ENCODE measurements around the gene RTN4. TPM values are rescaled to one million over a fixed set of nuclear protein-coding genes. Genes with fewer than 3 reads are reported as not detected.

Gene RTN4
- total RNA-seq, 4 donors from 2014 or later: 183 to 259 (median 244) TPM

DNA sequence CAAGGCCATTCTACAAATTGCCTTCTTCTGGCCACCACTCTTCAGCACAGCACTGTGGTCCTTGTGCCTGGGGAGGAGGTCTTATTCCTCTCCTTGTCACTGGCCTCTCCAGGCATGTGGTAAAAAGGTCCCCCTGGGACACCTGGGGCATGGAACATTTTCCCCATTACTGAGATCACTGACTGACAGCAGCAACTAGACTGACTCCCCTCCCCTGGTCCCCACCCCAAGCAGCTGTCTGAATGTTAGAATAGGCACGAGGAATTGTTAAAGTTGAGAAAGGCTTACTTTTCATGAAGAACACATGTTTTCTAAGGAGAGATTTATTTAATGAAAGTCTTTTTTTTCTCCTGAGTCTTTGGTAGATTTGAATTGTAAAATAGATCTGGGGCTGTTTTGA is 39.5 kb upstream of the RTN4 start:
- H3K27ac ChIP-seq: no peak overlapping the region
- ATAC-seq (no peak), DNase-seq (no peak)
- TF ChIP-seq, protein P1, sequence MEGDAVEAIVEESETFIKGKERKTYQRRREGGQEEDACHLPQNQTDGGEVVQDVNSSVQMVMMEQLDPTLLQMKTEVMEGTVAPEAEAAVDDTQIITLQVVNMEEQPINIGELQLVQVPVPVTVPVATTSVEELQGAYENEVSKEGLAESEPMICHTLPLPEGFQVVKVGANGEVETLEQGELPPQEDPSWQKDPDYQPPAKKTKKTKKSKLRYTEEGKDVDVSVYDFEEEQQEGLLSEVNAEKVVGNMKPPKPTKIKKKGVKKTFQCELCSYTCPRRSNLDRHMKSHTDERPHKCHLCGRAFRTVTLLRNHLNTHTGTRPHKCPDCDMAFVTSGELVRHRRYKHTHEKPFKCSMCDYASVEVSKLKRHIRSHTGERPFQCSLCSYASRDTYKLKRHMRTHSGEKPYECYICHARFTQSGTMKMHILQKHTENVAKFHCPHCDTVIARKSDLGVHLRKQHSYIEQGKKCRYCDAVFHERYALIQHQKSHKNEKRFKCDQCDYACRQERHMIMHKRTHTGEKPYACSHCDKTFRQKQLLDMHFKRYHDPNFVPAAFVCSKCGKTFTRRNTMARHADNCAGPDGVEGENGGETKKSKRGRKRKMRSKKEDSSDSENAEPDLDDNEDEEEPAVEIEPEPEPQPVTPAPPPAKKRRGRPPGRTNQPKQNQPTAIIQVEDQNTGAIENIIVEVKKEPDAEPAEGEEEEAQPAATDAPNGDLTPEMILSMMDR (IDR thresholded peaks at IDR 0.05 in 4 of 5, conservative IDR thresholded peaks at IDR 0.05 in 1 of 5): no peak
- no peak for TF ChIP-seq POLR2A (IDR thresholded peaks at IDR 0.05)
- intact Hi-C loops (cut with DNase I; ENCODE audit: low total_unique reads) (no loop called here), in situ Hi-C loops (cut with MboI; ENCODE audit: low sequenced_read_pairs in 4 of 4) (no loop called here)
- no peaks in the 10 kb centered on the region for H3K36me3 ChIP-seq
- no peaks in the 10 kb centered on the region for H3K27me3 ChIP-seq
- no peaks in the 10 kb centered on the region for H3K4me1 ChIP-seq
- H3K9me3 ChIP-seq: no peaks in the 10 kb centered on the region
- no peak overlapping the region for H3K4me3 ChIP-seq

DNA sequence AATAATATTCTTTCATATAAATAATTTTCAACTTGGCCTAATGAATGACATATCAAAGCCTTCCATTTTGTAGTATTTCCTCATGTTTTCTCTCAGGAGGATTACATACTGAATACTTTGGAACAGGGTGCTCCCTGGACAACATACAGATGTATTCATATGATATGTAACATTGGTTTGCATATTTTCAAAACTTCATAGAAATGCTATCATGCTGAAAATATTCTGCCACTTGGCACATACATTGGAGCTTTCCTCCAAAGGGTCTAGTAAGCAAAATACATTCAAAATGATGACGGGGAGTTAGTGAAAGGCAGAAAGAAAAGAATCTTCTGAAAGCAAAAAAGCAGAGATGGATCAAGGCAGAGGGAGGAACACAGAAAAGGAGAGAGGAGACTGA is 38.1 kb upstream of the RTN4 start:
- Histone ChIP-seq H3K27ac (no peak overlapping the region), H3K4me1 (no peaks in the 10 kb centered on the region), H3K4me3 (no peak overlapping the region), H3K36me3 (no peaks in the 10 kb centered on the region), H3K9me3 (no peaks in the 10 kb centered on the region), H3K27me3 (no peaks in the 10 kb centered on the region)
- intact Hi-C loops (cut with DNase I; ENCODE audit: low total_unique reads): no loop called here
- in situ Hi-C loops (cut with MboI; ENCODE audit: low sequenced_read_pairs in 4 of 4): no loop called here
- no peak for TF ChIP-seq POLR2A (IDR thresholded peaks at IDR 0.05)
- TF ChIP-seq, protein P1 (IDR thresholded peaks at IDR 0.05 in 4 of 5, conservative IDR thresholded peaks at IDR 0.05 in 1 of 5): no peak
- DNase-seq: no peak
- ATAC-seq: no peak

DNA sequence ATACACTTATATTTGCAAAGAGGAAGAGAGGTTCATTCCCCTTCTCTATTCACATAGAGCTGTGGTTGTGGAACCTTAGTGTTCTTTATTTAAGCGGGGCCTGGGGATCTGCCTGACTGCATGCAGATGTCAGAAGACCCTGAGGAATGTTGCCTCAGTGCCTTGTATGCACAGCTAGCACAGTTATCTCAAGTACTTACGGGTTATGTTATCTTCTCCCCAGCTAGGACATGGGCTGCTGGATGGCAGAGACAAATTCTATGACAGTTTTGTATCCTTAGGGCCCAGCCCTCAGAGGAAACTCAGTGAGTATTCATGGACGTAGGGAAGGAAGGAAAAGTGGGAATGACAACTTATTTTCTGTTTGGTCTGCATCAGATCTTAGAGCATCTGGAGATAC is 37.7 kb upstream of the RTN4 start:
- DNase-seq: no peak
- intact Hi-C loops (cut with DNase I; ENCODE audit: low total_unique reads): no loop called here

DNA sequence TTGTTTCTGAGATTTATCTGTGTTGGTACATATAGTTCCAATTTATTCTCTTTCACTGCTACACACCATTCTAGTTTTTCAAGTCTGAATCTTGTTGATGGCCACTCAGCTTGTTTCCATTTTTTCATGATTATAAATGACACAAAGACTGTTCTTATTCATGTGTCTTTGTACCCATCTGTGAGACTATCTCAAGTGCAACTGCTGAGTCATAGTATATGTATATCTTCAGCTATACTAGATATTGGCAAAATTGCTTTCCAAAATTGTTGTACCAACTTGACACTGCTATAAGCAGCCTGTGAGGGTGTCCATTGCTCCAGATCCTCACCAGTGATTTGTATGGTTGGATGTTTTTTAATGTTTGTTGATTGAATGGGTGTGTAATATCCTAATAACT is 37.2 kb upstream of the RTN4 start:
- Histone ChIP-seq H3K4me3 (no peak overlapping the region), H3K36me3 (no peaks in the 10 kb centered on the region), H3K27me3 (no peaks in the 10 kb centered on the region), H3K4me1 (no peaks in the 10 kb centered on the region), H3K9me3 (no peaks in the 10 kb centered on the region), H3K27ac (no peak overlapping the region)
- TF ChIP-seq, protein P1 (IDR thresholded peaks at IDR 0.05 in 4 of 5, conservative IDR thresholded peaks at IDR 0.05 in 1 of 5): no peak
- no peak for TF ChIP-seq POLR2A (IDR thresholded peaks at IDR 0.05)
- intact Hi-C loops (cut with DNase I; ENCODE audit: low total_unique reads): no loop called here
- DNase-seq (no peak), ATAC-seq (no peak)
- in situ Hi-C loops (cut with MboI; ENCODE audit: low sequenced_read_pairs in 4 of 4): no loop called here

More for the DNA sequence above, 37.7 kb upstream of the RTN4 start:
- H3K4me3 ChIP-seq: no peak overlapping the region
- H3K9me3 ChIP-seq: no peaks in the 10 kb centered on the region
- TF ChIP-seq, protein P1 (IDR thresholded peaks at IDR 0.05 in 4 of 5, conservative IDR thresholded peaks at IDR 0.05 in 1 of 5): no peak
- no peak for TF ChIP-seq POLR2A (IDR thresholded peaks at IDR 0.05)
- H3K27me3 ChIP-seq: no peaks in the 10 kb centered on the region
- in situ Hi-C loops (cut with MboI; ENCODE audit: low sequenced_read_pairs in 4 of 4): no loop called here
- H3K36me3 ChIP-seq: no peaks in the 10 kb centered on the region
- no peaks in the 10 kb centered on the region for H3K4me1 ChIP-seq
- no peak for ATAC-seq
- no peak overlapping the region for H3K27ac ChIP-seq

Data from gastrocnemius medialis (tissue), 4 donors.